Trophoblast cell (in vitro differentiated cells and primary cell): ENCODE data around the gene ZNF763.

Source experiments
- DNase-seq, 2 donors: peaks; one replicate each; pipeline ENCODE4 v3.0.0-alpha.2; 2016
- H2AFZ ChIP-seq: 2 replicates; pipeline ENCODE4 v1.6.1; 2013; ENCODE audit warnings: low read length, moderate library complexity, mild to moderate bottlenecking; ENCODE audit not compliant: insufficient read depth, poor library complexity
- H2AK5ac ChIP-seq: 2 replicates; pipeline ENCODE4 v1.6.1; 2013; ENCODE audit warnings: mild to moderate bottlenecking, low read length
- H2BK120ac ChIP-seq: 2 replicates; pipeline ENCODE4 v1.6.1; 2013; ENCODE audit warnings: low read length, mild to moderate bottlenecking, moderate library complexity; ENCODE audit not compliant: insufficient read depth, poor library complexity
- H2BK12ac ChIP-seq: 2 replicates; pipeline ENCODE4 v1.6.1; 2013; ENCODE audit warnings: mild to moderate bottlenecking, low read length, moderate library complexity
- H2BK5ac ChIP-seq: 2 replicates; pipeline ENCODE4 v1.6.1; 2013; ENCODE audit warnings: low read length, low read depth, moderate library complexity, mild to moderate bottlenecking; ENCODE audit not compliant: poor library complexity
- H3K14ac ChIP-seq: 2 replicates; pipeline ENCODE4 v1.6.1; 2013; ENCODE audit warnings: mild to moderate bottlenecking, low read length
- H3K18ac ChIP-seq: 2 replicates; pipeline ENCODE4 v1.6.1; 2013; ENCODE audit warnings: mild to moderate bottlenecking, low read length
- H3K23ac ChIP-seq: 2 replicates; pipeline ENCODE4 v1.6.1; 2013; ENCODE audit warnings: low read length
- H3K27ac ChIP-seq: 2 replicates; pipeline ENCODE4 v1.5.1; 2013; ENCODE audit warnings: low read depth, mild to moderate bottlenecking, inconsistent platforms, low read length, moderate library complexity
- H3K27me3 ChIP-seq: 2 replicates; pipeline ENCODE4 v1.6.1; 2013; ENCODE audit warnings: inconsistent platforms, mild to moderate bottlenecking, low read length, moderate library complexity; ENCODE audit not compliant: insufficient read depth
- H3K36me3 ChIP-seq, 2 experiments: 1 replicate in 1 of 2; 2 replicates in 1 of 2; pipeline ENCODE4 v1.6.1; 2013; ENCODE audit warnings: low read length in 2 of 2, mild to moderate bottlenecking in 2 of 2, moderate library complexity in 1 of 2; ENCODE audit not compliant: insufficient read depth in 2 of 2, control insufficient read depth in 1 of 2
- H3K4ac ChIP-seq: 2 replicates; pipeline ENCODE4 v1.6.1; 2013; ENCODE audit warnings: low read depth, mild to moderate bottlenecking, low read length, moderate library complexity
- H3K4me1 ChIP-seq, 2 experiments: 1 replicate in 1 of 2; 2 replicates in 1 of 2; pipeline ENCODE4 v1.6.1; 2013; ENCODE audit warnings: low read length in 2 of 2, mild to moderate bottlenecking in 2 of 2, moderate library complexity in 1 of 2; ENCODE audit not compliant: insufficient read depth in 2 of 2, control insufficient read depth in 1 of 2
- H3K4me2 ChIP-seq: 2 replicates; pipeline ENCODE4 v1.6.1; 2013; ENCODE audit warnings: inconsistent platforms, mild to moderate bottlenecking, low read length, moderate library complexity
- H3K4me3 ChIP-seq: 2 replicates; pipeline ENCODE4 v1.5.1; 2013; ENCODE audit warnings: mild to moderate bottlenecking, low read depth, low read length, inconsistent platforms
- H3K79me1 ChIP-seq: one replicate; pipeline ENCODE4 v1.6.1; 2013; ENCODE audit warnings: low read length
- H3K79me2 ChIP-seq: 2 replicates; pipeline ENCODE4 v1.6.1; 2013; ENCODE audit warnings: low read length, mild to moderate bottlenecking; ENCODE audit not compliant: control insufficient read depth, insufficient read depth, poor library complexity
- H3K9ac ChIP-seq: 2 replicates; pipeline ENCODE4 v1.6.1; 2013; ENCODE audit warnings: mild to moderate bottlenecking, low read length
- H3K9me3 ChIP-seq: 2 replicates; pipeline ENCODE4 v1.6.1; 2013; ENCODE audit warnings: low read depth, mild to moderate bottlenecking, control low read depth, inconsistent platforms, low read length; ENCODE audit not compliant: insufficient read depth
- H4K12ac ChIP-seq: 2 replicates; pipeline ENCODE4 v1.6.1; 2013; ENCODE audit warnings: low read depth, mild to moderate bottlenecking, low read length, moderate library complexity
- H4K8ac ChIP-seq: 2 replicates; pipeline ENCODE4 v1.6.1; 2013; ENCODE audit warnings: low read depth, mild to moderate bottlenecking, low read length, moderate library complexity
- H4K91ac ChIP-seq: one replicate; pipeline ENCODE4 v1.6.1; 2013; ENCODE audit warnings: low read depth, mild to moderate bottlenecking, low read length, moderate library complexity
- WGBS: extraction: QIAGEN DNeasy Blood & Tissue Kit; methylation state at CpG from one replicate; pipeline ENCODE4 v1.1.7; 2013; ENCODE audit warnings: missing lambda C conversion rate; ENCODE audit not compliant: insufficient read length, insufficient coverage; ENCODE audit errors: extremely low coverage; 5-methylcytosine and 5-hydroxymethylcytosine counted together

ZNF763 gene

GRCh38 chr19:11950312-11950711 is 14.5 kb upstream of the ZNF763 start:
- Histone ChIP-seq H3K27ac (no peak overlapping the region), H3K18ac (no peak overlapping the region), H3K79me2 (no peaks in the 10 kb centered on the region), H3K36me3 (peaks cover 25 to 44% of the 10 kb centered on the region in 2 experiments), H3K79me1 (no peaks in the 10 kb centered on the region), H3K4me3 (no peak overlapping the region), H3K14ac (no peak overlapping the region), H3K9ac (no peak overlapping the region), H3K4me2 (no peak overlapping the region), H3K9me3 (peaks cover 36% of the 10 kb centered on the region), H4K8ac (no peak overlapping the region), H3K4ac (no peak overlapping the region), H2BK120ac (no peak overlapping the region), H2AFZ (no peak overlapping the region), H2AK5ac (no peak overlapping the region), H4K91ac (no peak overlapping the region), H2BK12ac (no peak overlapping the region), H4K12ac (no peak overlapping the region), H3K23ac (no peak overlapping the region), H2BK5ac (no peak overlapping the region), H3K4me1 (no peaks in the 10 kb centered on the region), H3K27me3 (no peaks in the 10 kb centered on the region)
- WGBS, result no CpG with 5 or more reads among the region's 5 CpGs
- no peak for DNase-seq

GRCh38 chr19:11963566-11964355 is 1.1 kb upstream of the ZNF763 start:
- H4K8ac ChIP-seq, result no peak overlapping the region
- no peak overlapping the region for H3K9ac ChIP-seq
- H3K27me3 ChIP-seq, result no peaks in the 10 kb centered on the region
- no CpG with 5 or more reads among the region's 26 CpGs for WGBS
- no peak overlapping the region for H2BK12ac ChIP-seq
- H4K12ac ChIP-seq, result no peak overlapping the region
- no peak overlapping the region for H2BK5ac ChIP-seq
- H3K4ac ChIP-seq, result no peak overlapping the region
- H3K4me3 ChIP-seq, result no peak overlapping the region
- H3K18ac ChIP-seq, result no peak overlapping the region
- H3K4me1 ChIP-seq, result peaks cover 4 to 7% of the 10 kb centered on the region in 2 experiments
- H3K4me2 ChIP-seq, result peak overlapping the region; percentile 18
- H2AK5ac ChIP-seq, result no peak overlapping the region
- no peaks in the 10 kb centered on the region for H3K36me3 ChIP-seq
- H3K27ac ChIP-seq, result no peak overlapping the region
- H3K14ac ChIP-seq, result no peak overlapping the region
- H3K9me3 ChIP-seq, result no peaks in the 10 kb centered on the region
- peak overlapping the region; percentile 84 for H2AFZ ChIP-seq
- H2BK120ac ChIP-seq, result no peak overlapping the region
- no peak overlapping the region for H3K23ac ChIP-seq
- peak; percentile 63 to 87 for DNase-seq
- H4K91ac ChIP-seq, result no peak overlapping the region
- peaks cover 5% of the 10 kb centered on the region for H3K79me1 ChIP-seq
- H3K79me2 ChIP-seq, result no peaks in the 10 kb centered on the region

DNA sequence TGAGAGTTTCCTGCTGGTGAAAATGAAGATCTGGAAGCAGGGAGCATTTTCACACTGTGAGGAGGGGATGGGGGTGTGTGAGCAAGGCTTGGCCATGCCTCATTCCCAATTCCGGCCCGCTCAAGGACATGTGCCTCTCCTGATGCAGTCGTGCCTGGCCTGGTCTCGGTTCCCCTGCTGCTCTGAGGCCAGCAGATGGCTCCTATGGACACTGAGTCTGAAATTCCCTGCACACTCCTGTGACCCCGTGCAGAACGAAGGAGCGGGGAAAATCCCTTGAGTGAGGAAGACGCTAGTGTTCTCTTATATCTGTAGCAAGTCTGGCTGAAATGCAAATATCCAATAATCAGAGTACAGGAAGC is 363 bp upstream of the ZNF763 start:
- Histone ChIP-seq H3K36me3 (no peaks in the 10 kb centered on the region), H3K4me2 (peak overlapping the region; percentile 82), H3K14ac (no peak overlapping the region), H3K79me2 (no peaks in the 10 kb centered on the region), H4K8ac (peak overlapping the region; percentile 84), H3K23ac (no peak overlapping the region), H4K12ac (peak overlapping the region; percentile 77), H2AK5ac (peak overlapping the region; percentile 70), H3K4ac (no peak overlapping the region), H2AFZ (peak overlapping the region; percentile 54), H3K4me1 (peaks cover 4 to 7% of the 10 kb centered on the region in 2 experiments), H3K4me3 (no peak overlapping the region), H3K9ac (no peak overlapping the region), H2BK5ac (no peak overlapping the region), H2BK120ac (no peak overlapping the region), H2BK12ac (peak overlapping the region; percentile 29), H3K27me3 (no peaks in the 10 kb centered on the region), H3K27ac (peak overlapping the region; percentile 60), H3K9me3 (no peaks in the 10 kb centered on the region), H3K18ac (no peak overlapping the region), H3K79me1 (peaks cover 5% of the 10 kb centered on the region), H4K91ac (no peak overlapping the region)
- DNase-seq, result no peak
- WGBS, result no CpG with 5 or more reads among the region's 8 CpGs

DNA sequence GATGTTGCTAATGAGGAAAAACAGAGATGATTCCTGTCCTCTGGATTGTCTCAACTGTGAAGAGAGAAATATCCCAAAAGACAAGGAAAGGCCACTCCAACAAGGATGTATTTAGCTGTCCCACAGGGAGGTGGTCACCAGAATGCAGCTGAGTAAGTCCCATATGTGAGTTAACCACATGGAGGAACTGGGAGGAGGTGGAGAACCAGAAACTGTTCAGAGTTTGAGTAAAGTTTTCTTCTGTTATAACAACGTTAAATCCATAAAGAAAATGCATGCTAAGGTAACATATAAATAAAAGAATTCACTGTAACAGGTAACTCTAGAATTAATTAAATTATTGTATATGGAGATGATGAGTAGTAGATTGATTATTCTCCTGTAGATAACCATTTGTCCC is 5.3 kb downstream of the ZNF763 start:
- Histone ChIP-seq H3K23ac (no peak overlapping the region), H3K9me3 (no peaks in the 10 kb centered on the region), H3K18ac (no peak overlapping the region), H3K36me3 (no peaks in the 10 kb centered on the region), H3K27ac (no peak overlapping the region), H4K8ac (no peak overlapping the region), H3K14ac (no peak overlapping the region), H2BK120ac (no peak overlapping the region), H4K12ac (no peak overlapping the region), H2AK5ac (no peak overlapping the region), H3K4me2 (no peak overlapping the region), H3K79me1 (peaks cover 2% of the 10 kb centered on the region), H2AFZ (no peak overlapping the region), H3K4ac (no peak overlapping the region), H3K27me3 (no peaks in the 10 kb centered on the region), H4K91ac (no peak overlapping the region), H2BK5ac (no peak overlapping the region), H3K4me1 (no peaks in the 10 kb centered on the region), H3K4me3 (no peak overlapping the region), H2BK12ac (no peak overlapping the region), H3K9ac (no peak overlapping the region), H3K79me2 (no peaks in the 10 kb centered on the region)
- DNase-seq, result no peak
- no CpG with 5 or more reads among the region's 1 CpG for WGBS
